ENCODE data around the gene SOX13. TPM values are rescaled to one million over a fixed set of nuclear protein-coding genes. Genes with fewer than 3 reads are reported as not detected.

The SOX13 gene
- total RNA-seq, 1 experiment from 2014 or later = 31.5 TPM

DNA sequence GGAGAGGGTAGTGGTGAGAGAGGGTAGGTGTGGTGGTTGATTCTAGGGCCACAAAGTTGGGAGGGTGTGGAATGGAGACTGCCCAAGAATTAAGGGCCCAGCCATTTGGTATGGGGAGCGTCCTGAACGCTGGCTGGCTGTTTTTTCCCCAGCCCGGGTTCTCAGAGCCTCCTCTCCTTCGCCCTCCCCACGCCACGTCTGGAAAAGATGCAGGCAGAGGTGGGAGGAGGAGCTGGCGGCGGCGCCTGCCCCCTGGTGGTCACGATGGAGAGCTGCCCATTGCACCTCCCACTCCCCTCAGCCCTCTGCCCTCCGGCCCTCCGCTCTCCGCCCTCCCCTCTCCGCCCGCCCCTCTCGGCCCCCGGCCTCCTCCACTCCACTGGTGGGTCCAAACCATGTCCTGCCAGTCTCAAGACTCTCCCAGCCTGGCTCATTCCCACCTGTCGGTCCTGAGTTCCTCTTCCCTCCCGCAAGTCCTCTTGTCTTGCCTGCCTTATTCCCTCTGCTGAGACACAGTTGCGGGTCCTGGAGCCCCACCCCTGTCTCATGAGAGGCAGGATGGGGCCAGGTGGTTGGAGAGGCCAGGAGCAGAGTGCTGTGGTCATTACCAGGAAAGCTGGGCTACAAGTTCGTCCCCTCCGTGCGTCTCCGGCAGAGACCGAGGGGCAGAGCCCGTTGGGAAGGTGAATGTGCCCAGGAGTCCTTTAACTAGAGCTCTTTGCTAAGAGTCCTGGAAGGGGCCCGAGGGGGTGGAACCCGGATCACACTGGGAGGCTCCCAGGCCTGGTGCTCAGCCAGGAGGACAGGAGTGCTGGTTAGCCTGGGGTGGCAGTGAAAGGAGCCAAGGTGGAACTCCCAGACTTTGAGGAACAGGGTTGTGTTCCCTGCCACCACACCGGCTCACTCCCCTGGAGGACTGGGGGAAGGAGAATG, 56.3 kb downstream of the SOX13 start:
- H3K27ac Mint-ChIP-seq (ENCODE audit: unreplicated experiment) = peak overlapping the region; percentile 71
- H3K4me3 ChIP-seq (ENCODE audit: low read depth, low read length) = peak overlapping the region; percentile 11; the same call in 1 of the 2 replicates
- peak; percentile 76 to 77 for DNase-seq
- peaks cover 36% of the 10 kb centered on the region for H3K36me3 Mint-ChIP-seq (ENCODE audit: insufficient read depth, unreplicated experiment)
- peaks cover 19% of the 10 kb centered on the region for H3K4me1 Mint-ChIP-seq (ENCODE audit: low read depth, unreplicated experiment)
- no peaks in the 10 kb centered on the region for H3K27me3 ChIP-seq (replicated peaks; ENCODE audit: control insufficient read depth, insufficient read depth, low read length)
- H3K9me3 Mint-ChIP-seq (ENCODE audit: unreplicated experiment) = no peaks in the 10 kb centered on the region
- no TSS peak for BruUV-seq (replicated peaks)
- CTCF ChIA-PET = interaction anchor here (0.6 to 4.0 kb wide), 20 partner anchors 9 to 270 kb away, joined by 3 to 60 read pairs (median 5); partner anchors contain the start of genes SNRPE and SOX13
- TF ChIP-seq, protein P1, sequence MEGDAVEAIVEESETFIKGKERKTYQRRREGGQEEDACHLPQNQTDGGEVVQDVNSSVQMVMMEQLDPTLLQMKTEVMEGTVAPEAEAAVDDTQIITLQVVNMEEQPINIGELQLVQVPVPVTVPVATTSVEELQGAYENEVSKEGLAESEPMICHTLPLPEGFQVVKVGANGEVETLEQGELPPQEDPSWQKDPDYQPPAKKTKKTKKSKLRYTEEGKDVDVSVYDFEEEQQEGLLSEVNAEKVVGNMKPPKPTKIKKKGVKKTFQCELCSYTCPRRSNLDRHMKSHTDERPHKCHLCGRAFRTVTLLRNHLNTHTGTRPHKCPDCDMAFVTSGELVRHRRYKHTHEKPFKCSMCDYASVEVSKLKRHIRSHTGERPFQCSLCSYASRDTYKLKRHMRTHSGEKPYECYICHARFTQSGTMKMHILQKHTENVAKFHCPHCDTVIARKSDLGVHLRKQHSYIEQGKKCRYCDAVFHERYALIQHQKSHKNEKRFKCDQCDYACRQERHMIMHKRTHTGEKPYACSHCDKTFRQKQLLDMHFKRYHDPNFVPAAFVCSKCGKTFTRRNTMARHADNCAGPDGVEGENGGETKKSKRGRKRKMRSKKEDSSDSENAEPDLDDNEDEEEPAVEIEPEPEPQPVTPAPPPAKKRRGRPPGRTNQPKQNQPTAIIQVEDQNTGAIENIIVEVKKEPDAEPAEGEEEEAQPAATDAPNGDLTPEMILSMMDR (IDR thresholded peaks at IDR 0.05; ENCODE audit: insufficient read depth in 1 of 2, low read depth in 1 of 2, low read length in 1 of 2, severe bottlenecking in 1 of 2, unreplicated experiment in 1 of 2) = peak; percentile 92 to 96
- H3K4me3 Mint-ChIP-seq (ENCODE audit: unreplicated experiment) = peak overlapping the region; percentile 70
- intact Hi-C loops (cut with micrococcal nuclease; ENCODE audit: unreplicated experiment) = loop anchor here (1.0 to 10.0 kb wide), 3 partner anchors 54 to 268 kb away; partner anchors contain the start of gene SNRPE
- no peaks in the 10 kb centered on the region for H3K27me3 Mint-ChIP-seq (ENCODE audit: insufficient read depth, unreplicated experiment)
- no peaks in the 10 kb centered on the region for H3K9me3 ChIP-seq
- H3K4me1 ChIP-seq = peaks cover 5% of the 10 kb centered on the region; the same call in 1 of the 2 replicates
- POLR2A ChIA-PET = interaction anchor here (0.6 to 1.3 kb wide), 4 partner anchors 16 to 268 kb away, joined by 3 to 5 read pairs (median 4); partner anchors contain the start of gene SOX13
- peaks cover 3% of the 10 kb centered on the region for H3K36me3 ChIP-seq (ENCODE audit: control insufficient read depth, insufficient read depth, low read length)

DNA sequence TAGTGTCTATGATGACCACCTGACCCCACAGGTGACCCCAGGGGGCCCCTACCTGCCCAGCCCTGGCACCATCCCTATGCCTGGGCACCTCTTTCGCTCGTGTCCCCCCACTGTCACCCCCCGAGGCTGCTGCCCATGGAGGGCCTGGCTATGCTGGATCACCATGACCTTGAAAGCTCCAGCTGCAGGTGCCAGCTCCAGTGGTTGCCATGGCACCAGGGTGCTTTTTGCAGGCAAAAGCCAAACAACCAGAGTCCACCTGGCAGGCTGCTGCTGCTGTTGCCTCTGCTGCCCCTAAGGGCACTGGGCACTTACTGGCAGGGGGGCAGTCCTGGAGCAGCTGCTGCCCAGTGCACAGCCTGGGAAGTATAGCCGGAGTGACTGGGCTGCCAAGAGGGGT, 57.3 kb downstream of the SOX13 start:
- Histone ChIP-seq H3K9me3 (no peaks in the 10 kb centered on the region), H3K36me3 (ENCODE audit: control insufficient read depth, insufficient read depth, low read length) (peaks cover 3% of the 10 kb centered on the region), H3K4me1 (peaks cover 5% of the 10 kb centered on the region; the same call in 1 of the 2 replicates), H3K4me3 (ENCODE audit: low read depth, low read length) (no peak overlapping the region), H3K27me3 (replicated peaks; ENCODE audit: control insufficient read depth, insufficient read depth, low read length) (no peaks in the 10 kb centered on the region)
- ChIA-PET POLR2A (interaction anchor here (0.7 kb wide), 1 partner anchor 79 kb away, joined by 11 read pairs; no protein-coding TSS in a partner anchor), CTCF (interaction anchor here (0.5 to 3.1 kb wide), 5 partner anchors 11 to 271 kb away, joined by 3 to 21 read pairs (median 5); no protein-coding TSS in a partner anchor)
- Mint-ChIP-seq H3K4me1 (ENCODE audit: low read depth, unreplicated experiment) (peaks cover 19% of the 10 kb centered on the region), H3K27ac (ENCODE audit: unreplicated experiment) (no peak overlapping the region), H3K36me3 (ENCODE audit: insufficient read depth, unreplicated experiment) (peaks cover 36% of the 10 kb centered on the region), H3K27me3 (ENCODE audit: insufficient read depth, unreplicated experiment) (no peaks in the 10 kb centered on the region), H3K9me3 (ENCODE audit: unreplicated experiment) (no peaks in the 10 kb centered on the region), H3K4me3 (ENCODE audit: unreplicated experiment) (no peak overlapping the region)
- intact Hi-C loops (cut with micrococcal nuclease; ENCODE audit: unreplicated experiment) = no loop called here
- TF ChIP-seq, protein P1 (IDR thresholded peaks at IDR 0.05; ENCODE audit: insufficient read depth in 1 of 2, low read depth in 1 of 2, low read length in 1 of 2, severe bottlenecking in 1 of 2, unreplicated experiment in 1 of 2) = no peak
- no TSS peak for BruUV-seq (replicated peaks)
- DNase-seq = no peak
